MV-4-11 (cell line): Measurements from ENCODE around the gene CRIM1.
"Not testable (repeated sequence)": the region's sequence is repeated elsewhere in the genome, so short reads cannot be mapped to it uniquely, and the experiment has no call there.

ENCODE experiments used
- DNase-seq: peaks from one replicate; lab custom pipeline; 2025; lab: John Stamatoyannopoulos, UW

The CRIM1 gene

GRCh38 chr2:36355151-36355889 lies at the start of gene CRIM1:
TSS of gene CRIM1 (plus strand) at chr2:36355778. CDS start at chr2:36356293, 515 bp downstream.
- DNase-seq: no peak

GRCh38 chr2:36307441-36307840 lies 48.1 kb upstream of the CRIM1 start:
- no peak for DNase-seq

GRCh38 chr2:36310444-36310843 lies 45.1 kb upstream of the CRIM1 start:
- DNase-seq: not testable (repeated sequence)

GRCh38 chr2:36318547-36318946 lies 37.0 kb upstream of the CRIM1 start:
- no peak for DNase-seq

- DNase-seq: no peak
These were observed 33.5 kb upstream of the CRIM1 start for GRCh38 chr2:36322108-36322507.

GRCh38 chr2:36326286-36326685 lies 29.3 kb upstream of the CRIM1 start:
- no peak for DNase-seq

- no peak for DNase-seq
These were observed 26.3 kb upstream of the CRIM1 start for GRCh38 chr2:36329251-36329650.

- DNase-seq: no peak
These were observed 25.7 kb upstream of the CRIM1 start for GRCh38 chr2:36329746-36330472.

- DNase-seq: no peak
These were observed 24.8 kb upstream of the CRIM1 start for GRCh38 chr2:36330473-36331395.

- no peak for DNase-seq
These were observed 22.1 kb upstream of the CRIM1 start for GRCh38 chr2:36333350-36334012.

- DNase-seq: no peak
These were observed 20.0 kb upstream of the CRIM1 start for GRCh38 chr2:36335597-36335996.

- DNase-seq: no peak
These were observed 19.3 kb upstream of the CRIM1 start for GRCh38 chr2:36336321-36336720.

- DNase-seq: no peak
These were observed 18.2 kb upstream of the CRIM1 start for GRCh38 chr2:36337354-36337753.

GRCh38 chr2:36338124-36338826 lies 17.3 kb upstream of the CRIM1 start:
- no peak for DNase-seq

GRCh38 chr2:36338827-36339145 lies 16.8 kb upstream of the CRIM1 start:
- DNase-seq: no peak

GRCh38 chr2:36339607-36340218 lies 15.9 kb upstream of the CRIM1 start:
- no peak for DNase-seq

GRCh38 chr2:36343606-36344005 lies 12.0 kb upstream of the CRIM1 start:
- no peak for DNase-seq

GRCh38 chr2:36348721-36349120 lies 6.9 kb upstream of the CRIM1 start:
- DNase-seq: no peak

- DNase-seq: no peak
These were observed 4.3 kb upstream of the CRIM1 start for GRCh38 chr2:36351291-36351690.

- peak; percentile 91 for DNase-seq
These were observed 3.7 kb upstream of the CRIM1 start for GRCh38 chr2:36351736-36352349.

GRCh38 chr2:36352701-36353100 lies 2.9 kb upstream of the CRIM1 start:
- DNase-seq: no peak
